NCI-H128 (cell line): Measurements from ENCODE around the gene UBFD1.
"Not testable (repeated sequence)": the region's sequence is repeated elsewhere in the genome, so short reads cannot be mapped to it uniquely, and the experiment has no call there.

Experiments
- DNase-seq: peaks from one replicate; lab custom pipeline; 2025; ENCODE audit not compliant: unreplicated experiment; lab: John Stamatoyannopoulos, UW

Gene UBFD1

DNA sequence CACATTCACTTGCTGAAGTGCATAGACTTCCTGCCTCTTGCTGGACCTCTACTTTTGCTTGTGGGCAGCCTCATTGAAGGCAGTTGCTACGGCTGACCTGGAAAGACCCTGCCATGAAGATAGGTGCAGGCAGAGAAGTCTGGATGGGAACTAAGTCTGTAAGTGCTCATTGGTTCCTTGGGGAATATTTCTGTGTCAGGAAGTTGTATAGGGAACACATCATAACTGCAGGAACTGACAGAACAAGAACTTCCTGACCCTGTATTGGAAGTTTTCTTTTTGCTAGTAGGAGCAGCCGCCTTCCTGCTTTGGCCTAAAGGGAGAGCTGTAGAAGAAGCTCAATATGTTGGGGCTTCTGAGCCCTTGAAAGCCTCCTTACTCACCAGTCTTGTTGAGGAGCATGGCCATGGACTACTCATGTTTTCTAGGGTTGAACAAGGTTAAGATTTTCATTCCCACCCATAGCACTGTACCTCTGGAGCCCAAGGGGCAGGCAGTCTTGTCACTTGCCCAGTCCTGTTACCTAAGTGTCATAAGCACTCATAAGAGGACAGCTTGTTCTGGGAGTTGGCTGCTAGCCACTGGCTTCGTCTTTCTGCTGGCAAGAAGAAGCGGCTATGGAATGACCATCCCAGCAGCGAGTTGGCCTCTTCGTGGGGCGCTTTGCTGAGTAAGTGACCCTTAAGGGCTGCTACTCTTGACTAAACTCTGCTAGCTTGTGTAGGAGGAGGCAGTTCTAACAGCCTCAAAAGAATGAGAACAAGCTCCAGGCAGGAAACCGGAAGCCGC, 7.2 kb downstream of the UBFD1 start:
- DNase-seq, result no peak

DNA sequence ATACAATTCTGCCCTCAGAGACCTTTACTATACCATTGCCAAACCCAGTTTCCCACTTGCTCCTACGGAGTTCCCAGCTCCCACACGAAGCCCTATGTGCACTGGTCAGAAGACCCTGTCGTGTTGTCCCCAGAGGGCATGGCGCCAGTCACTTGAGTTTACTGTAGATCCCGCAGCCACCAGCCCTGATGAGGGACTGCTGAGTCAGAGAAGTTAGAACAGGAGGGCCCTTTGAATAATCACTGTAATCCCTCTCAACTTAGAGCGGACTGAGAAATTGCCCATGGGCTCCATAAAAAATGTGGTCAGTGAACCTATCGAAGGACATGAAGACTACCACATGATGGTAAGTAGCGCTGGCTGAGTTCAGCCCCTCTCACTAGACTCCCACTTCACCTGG, 9.2 kb downstream of the UBFD1 start:
- no peak for DNase-seq

GRCh38 chr16:23567602-23568001, 10.1 kb downstream of the UBFD1 start:
- DNase-seq, result no peak

- no peak for DNase-seq
Measured at GRCh38 chr16:23570992-23571632, 13.6 kb downstream of the UBFD1 start.

- no peak for DNase-seq
Measured at GRCh38 chr16:23571895-23572294, 14.4 kb downstream of the UBFD1 start.

DNA sequence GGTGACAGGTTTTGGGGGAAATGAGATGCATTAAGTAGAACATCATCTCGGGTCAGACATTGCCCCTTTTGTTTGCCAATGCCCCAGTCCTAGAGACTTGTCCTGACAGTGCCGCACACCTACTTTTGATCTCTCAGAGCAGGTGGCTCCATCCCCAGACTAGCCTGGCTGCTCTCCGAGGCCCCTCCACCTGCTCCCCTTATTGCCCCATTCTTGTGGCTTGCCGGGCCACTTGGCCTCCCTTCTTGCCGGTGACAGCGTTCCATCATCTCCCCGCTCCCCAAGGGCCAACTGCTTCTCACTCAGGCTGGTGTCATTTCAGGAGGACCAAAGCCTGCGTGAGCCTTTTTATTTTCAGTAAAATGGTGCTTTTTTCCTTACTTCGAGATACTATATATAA, 14.9 kb downstream of the UBFD1 start:
- no peak for DNase-seq

DNA sequence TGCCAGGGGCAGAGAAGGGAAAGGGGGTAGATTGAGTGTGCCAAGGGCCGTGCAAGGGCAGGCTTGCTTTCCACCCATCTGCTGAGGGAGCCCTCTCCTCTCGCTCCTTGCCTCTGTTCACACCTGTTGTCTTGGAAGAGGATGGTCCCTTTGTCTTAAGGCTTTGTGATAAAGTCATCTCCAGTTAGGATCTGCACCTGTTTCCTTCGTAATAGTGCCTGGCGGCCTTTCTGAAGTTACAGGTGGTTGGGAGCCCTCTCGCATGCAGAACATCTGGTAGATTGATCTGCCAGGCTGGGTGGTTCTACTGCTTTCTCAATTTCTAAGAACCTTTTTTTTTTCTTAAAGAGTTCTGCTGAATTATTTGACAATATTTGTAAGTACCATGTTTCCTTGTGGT, 16.3 kb downstream of the UBFD1 start:
- DNase-seq, result no peak

DNA sequence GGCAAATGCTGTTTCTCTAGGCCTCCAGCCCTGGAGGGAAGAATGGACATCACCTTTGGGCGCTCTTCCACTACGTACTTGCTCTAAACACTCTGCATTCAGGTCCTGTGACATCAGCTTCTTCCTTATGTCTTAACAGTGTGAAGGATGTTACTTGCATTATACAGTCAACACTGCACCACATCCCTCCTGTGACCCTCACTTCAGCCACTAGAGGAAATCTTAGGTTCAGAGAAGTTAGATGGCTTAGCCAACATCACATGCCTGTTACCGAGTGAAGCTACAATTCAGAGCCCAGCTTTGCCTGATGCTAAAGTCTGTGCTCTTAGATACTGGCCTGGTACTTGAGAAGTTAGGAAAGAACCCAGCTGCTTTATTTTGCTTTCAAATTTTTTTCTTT, 18.3 kb downstream of the UBFD1 start:
- DNase-seq, result no peak

- no peak for DNase-seq
Measured at GRCh38 chr16:23577493-23577892, 20.0 kb downstream of the UBFD1 start.

DNA sequence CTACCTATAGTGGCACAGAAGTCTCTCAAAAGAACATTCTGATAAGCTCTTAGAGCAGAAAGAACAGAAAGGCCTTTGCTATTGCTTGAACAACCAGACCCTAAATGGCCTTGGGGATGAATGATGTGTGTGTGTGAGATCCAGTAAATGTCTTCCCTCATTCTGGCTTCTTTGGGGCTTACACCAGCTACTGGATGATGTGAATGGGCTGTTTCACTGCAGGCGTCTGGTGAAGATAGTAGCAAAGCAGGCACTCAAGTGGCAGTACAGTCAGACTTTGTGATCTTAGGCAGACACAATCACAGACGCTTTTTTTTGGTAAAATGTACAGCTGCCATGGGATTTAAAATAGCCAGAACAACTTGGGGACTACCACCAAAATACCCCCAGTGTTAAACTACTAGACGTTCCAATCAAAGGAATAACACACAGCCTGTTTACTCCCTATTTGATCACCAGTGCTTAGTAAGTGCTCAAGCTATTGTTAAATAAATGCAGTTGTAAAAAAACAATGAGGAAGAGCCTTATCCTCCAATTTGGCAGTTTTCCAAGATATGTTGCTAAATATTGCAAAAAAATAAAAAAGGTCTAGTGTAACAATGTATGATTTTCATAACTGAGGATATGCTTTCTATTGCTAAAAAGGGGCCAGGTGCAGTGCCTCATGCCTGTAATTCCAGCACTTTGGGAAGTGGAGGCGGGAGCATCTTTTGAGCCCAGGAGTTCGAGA, 20.7 kb downstream of the UBFD1 start:
- no peak for DNase-seq

DNA sequence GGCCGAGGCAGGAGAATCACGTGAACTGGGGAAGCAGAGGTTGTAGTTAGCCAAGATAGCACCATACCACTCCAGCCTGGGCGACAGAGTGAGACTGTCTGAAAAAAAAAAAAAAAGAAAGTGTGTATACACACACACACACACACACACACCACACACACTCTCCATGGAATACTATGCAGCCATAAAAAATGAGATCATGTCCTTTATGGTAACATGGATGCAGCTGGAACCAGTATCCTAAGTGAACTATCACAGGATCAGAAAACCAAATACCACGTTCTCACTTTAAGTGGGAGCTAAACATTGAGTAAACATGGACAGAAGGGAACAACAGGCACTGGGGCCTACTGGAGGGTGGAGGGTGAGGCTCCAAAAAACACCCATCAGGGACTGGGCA, 21.8 kb downstream of the UBFD1 start:
- no peak for DNase-seq

DNA sequence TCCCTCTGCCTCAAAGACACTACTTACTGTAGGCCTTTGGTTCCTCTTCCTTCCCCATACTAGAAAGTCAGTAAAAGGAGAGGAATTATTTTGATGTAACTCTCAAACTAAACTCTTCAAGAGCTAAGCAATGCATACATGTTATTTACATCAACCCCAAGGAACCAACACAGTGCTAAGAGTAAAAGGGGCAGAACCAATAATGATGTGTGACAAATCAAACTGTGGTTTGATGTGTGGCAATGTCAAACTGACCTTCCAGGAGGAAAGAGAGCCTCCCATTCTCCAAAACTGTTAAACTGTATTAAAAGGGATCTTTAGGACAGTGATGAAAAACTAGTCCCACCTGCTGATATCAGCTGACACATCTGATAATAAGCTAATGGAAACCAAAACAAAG, 22.9 kb downstream of the UBFD1 start:
- no peak for DNase-seq

DNA sequence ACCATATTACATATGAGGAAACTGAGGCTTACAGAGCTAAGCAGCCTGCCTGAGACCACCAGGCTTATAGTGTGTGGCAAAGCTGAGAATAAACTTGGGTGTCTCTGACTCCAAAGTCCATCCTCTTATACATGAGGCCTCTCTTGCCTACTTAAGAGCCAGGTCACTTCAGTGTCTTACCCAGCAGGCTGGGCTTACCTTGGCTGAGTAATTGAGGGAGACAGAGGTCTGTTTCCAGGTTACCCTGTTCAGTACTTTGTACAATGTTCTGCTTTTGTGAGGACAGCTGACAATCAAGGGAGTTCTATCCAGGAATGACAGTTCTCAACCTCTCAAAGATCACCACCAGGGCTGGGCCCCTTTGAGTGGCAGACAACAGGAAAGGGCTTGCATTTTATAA, 24.2 kb downstream of the UBFD1 start:
- DNase-seq, result no peak

DNA sequence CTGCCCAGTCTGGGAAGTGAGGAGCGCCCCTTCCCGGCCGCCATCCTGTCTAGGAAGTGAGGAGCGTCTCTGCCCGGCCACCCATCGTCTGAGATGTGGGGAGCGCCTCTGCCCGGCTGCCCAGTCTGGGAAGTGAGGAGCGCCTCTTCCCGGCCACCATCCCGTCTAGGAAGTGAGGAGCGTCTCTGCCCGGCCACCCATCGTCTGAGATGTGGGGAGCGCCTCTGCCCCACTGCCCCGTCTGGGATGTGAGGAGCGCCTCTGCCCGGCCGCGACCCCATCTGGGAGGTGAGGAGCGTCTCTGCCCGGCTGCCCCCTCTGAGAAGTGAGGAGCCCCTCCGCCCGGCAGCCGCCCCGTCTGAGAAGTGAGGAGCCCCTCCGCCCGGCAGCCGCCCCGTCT, 25.7 kb downstream of the UBFD1 start:
- DNase-seq, result not testable (repeated sequence)

DNA sequence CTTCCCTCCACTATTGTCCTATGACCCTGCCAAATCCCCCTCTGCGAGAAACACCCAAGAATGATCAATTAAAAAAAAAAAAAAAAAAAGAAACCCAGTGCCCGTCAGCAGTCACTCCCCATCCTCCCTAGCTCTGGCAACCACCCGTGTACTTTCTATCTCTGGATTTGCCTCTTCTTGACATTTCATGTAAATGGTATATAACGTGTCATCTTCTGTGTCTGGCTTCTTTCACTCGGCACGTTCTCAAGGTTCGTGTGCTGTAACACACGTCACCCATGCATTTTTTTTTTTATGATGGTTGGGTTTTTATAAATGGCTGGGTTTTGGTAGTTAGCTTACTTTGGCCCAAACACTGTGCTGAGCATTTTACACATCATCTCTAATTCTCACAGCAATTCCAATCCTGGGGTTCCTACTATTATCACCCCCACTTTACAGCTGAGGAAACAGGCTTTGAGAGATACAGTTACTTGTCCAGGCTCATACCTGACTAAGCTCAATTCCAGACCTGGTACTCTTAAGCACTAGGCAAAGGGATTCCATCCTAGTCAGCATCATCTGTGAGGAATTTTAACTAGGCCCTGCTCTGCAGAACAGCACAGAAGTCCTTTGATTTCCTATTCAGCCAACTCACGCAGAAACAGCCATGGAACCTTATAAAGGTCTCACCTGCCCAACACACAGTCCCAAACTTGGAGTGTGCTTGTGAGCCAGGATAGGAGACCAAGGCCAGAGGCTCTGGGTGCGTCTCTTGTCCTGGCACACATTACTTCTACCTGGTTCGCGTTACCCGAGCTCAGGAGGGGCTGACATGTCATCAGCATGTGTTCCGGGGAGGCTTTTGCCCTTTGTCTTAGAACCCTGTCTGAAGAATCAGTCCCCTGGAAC, 26.9 kb downstream of the UBFD1 start:
- DNase-seq, result no peak

DNA sequence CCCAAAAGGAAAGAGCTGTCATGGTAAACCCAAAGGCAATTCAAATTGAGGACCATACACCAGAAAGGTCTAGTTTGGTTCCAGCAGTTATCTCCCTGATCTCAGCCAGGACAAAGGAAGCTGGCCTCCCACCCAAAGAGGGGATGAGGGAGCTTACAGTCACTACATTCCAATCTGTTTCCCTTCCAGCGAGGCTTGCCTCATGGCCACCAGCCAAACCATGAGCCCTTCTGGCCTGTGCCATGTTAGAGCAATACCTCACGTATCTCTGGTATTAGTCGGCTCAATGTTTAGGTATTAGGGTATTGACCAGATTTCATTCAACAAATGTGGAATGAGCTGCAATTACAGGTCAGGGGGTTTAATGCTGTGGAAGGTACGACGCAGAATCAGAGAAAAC, 30.2 kb downstream of the UBFD1 start:
- DNase-seq, result no peak

GRCh38 chr16:23590181-23590580, 32.7 kb downstream of the UBFD1 start:
- DNase-seq, result no peak

GRCh38 chr16:23594186-23594585, 36.7 kb downstream of the UBFD1 start:
- DNase-seq, result no peak

- DNase-seq, result no peak
Measured at GRCh38 chr16:23595246-23595950, 37.9 kb downstream of the UBFD1 start.

DNA sequence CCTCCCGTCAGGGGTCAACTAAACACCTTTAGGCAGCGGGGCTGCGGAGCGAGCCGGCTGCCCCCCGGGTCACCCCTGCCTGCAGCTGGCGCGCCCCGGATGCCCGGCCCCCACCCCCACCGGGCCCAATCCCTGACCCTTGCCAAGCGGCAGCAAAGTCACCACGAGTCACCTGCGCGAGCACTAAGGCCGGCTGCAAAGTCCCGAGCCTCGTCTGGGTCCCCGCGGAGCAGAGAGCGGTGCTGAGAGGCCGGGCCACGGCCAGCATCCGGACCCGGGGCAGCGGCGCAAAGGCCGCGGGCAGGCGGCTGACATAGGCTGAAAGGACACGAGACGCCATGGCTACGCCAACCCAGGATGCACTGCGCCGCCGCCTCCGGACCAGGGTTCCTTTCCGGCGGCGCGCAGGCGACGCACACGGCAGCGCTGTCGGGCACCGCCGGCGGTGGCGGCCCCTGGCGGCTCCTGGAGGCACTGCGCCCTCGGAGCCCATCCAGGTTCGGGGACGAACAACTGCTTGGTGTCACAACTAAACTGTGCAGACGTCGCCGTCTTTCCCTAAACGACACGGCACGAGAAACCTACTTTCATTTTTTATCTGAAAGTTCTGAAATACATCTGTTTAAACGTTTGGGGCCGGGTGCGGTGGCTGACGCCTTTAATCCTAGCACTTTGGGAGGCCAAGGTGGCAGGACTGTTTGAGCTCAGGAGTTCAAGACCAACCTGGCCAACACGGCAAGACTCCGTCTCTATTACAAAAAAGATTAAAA, 38.6 kb downstream of the UBFD1 start, which contains the start of gene NDUFAB1:
TSS of gene NDUFAB1 (minus strand) at position 366 of the 770 bp plus-strand sequence. CDS start at position 340, 26 bp downstream.
- peak; percentile 32 for DNase-seq
